OCI-LY1 (cell line): ENCODE results near the gene GRPEL1.

Experiments used
- H2AFZ ChIP-seq: fragments of 200-600 bp; sonication (generic), shearing (Covaris generic); 2 replicates; pipeline ENCODE4 v1.6.0; 2014; ENCODE audit warnings: antibody characterized with exemption, mild to moderate bottlenecking, low read length
- H3F3A ChIP-seq: fragments of 200-600 bp; sonication (generic), shearing (Covaris generic); 2 replicates; pipeline ENCODE4 v1.6.0; 2014; ENCODE audit warnings: mild to moderate bottlenecking, antibody characterized with exemption, low read length, moderate library complexity; ENCODE audit not compliant: insufficient read depth
- H3K27ac ChIP-seq: fragments of 200-600 bp; sonication (generic); 2 replicates; pipeline ENCODE4 v1.5.1; 2014; ENCODE audit warnings: low read length, mixed run types, mild to moderate bottlenecking, low read depth; ENCODE audit not compliant: poor library complexity, severe bottlenecking
- H3K27me3 ChIP-seq: fragments of 200-600 bp; sonication (generic); 2 replicates; pipeline ENCODE4 v1.6.0; 2014; ENCODE audit warnings: antibody characterized with exemption, mild to moderate bottlenecking, low read length, moderate library complexity; ENCODE audit not compliant: insufficient read depth
- H3K36me3 ChIP-seq: fragments of 200-600 bp; sonication (generic); 2 replicates; pipeline ENCODE4 v1.6.1; 2014; ENCODE audit warnings: mild to moderate bottlenecking, antibody characterized with exemption, low read length, moderate library complexity, mixed read lengths; ENCODE audit not compliant: insufficient read depth
- H3K4me1 ChIP-seq: fragments of 200-600 bp; sonication (generic); 2 replicates; pipeline ENCODE4 v1.5.1; 2014; ENCODE audit warnings: mild to moderate bottlenecking, low read length, moderate library complexity; ENCODE audit not compliant: insufficient read depth, severe bottlenecking
- H3K4me2 ChIP-seq: fragments of 200-600 bp; sonication (generic), shearing (Covaris generic); 2 replicates; pipeline ENCODE4 v1.6.1; 2014; ENCODE audit warnings: low read length
- H3K4me3 ChIP-seq: fragments of 200-600 bp; sonication (generic); 2 replicates; pipeline ENCODE4 v1.5.1; 2014; ENCODE audit warnings: low read length, low read depth, mild to moderate bottlenecking, mixed read lengths; ENCODE audit not compliant: poor library complexity, severe bottlenecking
- H3K79me2 ChIP-seq: fragments of 200-600 bp; shearing (Covaris generic); 2 replicates; pipeline ENCODE4 v1.6.1; 2016; ENCODE audit warnings: mixed run types, low read length, mixed read lengths; ENCODE audit not compliant: insufficient read depth
- H3K9ac ChIP-seq: fragments of 200-600 bp; sonication (generic), shearing (Covaris generic); 2 replicates; pipeline ENCODE4 v1.6.1; 2014; ENCODE audit warnings: mild to moderate bottlenecking, low read length, mixed read lengths
- H3K9me2 ChIP-seq: fragments of 200-600 bp; sonication (generic), shearing (Covaris generic); 2 replicates; pipeline ENCODE4 v1.6.1; 2014; ENCODE audit warnings: low read depth, mild to moderate bottlenecking, low read length, mixed read lengths
- H3K9me3 ChIP-seq: fragments of 200-600 bp; shearing (Covaris generic); 2 replicates; pipeline ENCODE4 v1.6.1; 2014; ENCODE audit warnings: low read length, mixed read lengths
- H4K20me1 ChIP-seq: fragments of 200-600 bp; sonication (generic), shearing (Covaris generic); 2 replicates; pipeline ENCODE4 v1.6.0; 2016; ENCODE audit warnings: mild to moderate bottlenecking, low read length; ENCODE audit not compliant: insufficient read depth
- EZH2 ChIP-seq: fragments of 200-600 bp; sonication (generic), shearing (Covaris generic); IDR thresholded peaks from 2 replicates; pipeline ENCODE4 v1.8.0; 2017; ENCODE audit warnings: borderline replicate concordance, mixed run types, mild to moderate bottlenecking, antibody characterized with exemption, low read length, moderate library complexity, mixed read lengths
- TF ChIP-seq, protein P1 (sequence below): fragments of 200-600 bp; sonication (generic), shearing (Covaris generic); IDR thresholded peaks from 2 replicates; pipeline ENCODE4 v1.5.1; 2017; ENCODE audit warnings: mild to moderate bottlenecking, antibody characterized with exemption, low read length, moderate library complexity, mixed read lengths

GRPEL1 gene

DNA sequence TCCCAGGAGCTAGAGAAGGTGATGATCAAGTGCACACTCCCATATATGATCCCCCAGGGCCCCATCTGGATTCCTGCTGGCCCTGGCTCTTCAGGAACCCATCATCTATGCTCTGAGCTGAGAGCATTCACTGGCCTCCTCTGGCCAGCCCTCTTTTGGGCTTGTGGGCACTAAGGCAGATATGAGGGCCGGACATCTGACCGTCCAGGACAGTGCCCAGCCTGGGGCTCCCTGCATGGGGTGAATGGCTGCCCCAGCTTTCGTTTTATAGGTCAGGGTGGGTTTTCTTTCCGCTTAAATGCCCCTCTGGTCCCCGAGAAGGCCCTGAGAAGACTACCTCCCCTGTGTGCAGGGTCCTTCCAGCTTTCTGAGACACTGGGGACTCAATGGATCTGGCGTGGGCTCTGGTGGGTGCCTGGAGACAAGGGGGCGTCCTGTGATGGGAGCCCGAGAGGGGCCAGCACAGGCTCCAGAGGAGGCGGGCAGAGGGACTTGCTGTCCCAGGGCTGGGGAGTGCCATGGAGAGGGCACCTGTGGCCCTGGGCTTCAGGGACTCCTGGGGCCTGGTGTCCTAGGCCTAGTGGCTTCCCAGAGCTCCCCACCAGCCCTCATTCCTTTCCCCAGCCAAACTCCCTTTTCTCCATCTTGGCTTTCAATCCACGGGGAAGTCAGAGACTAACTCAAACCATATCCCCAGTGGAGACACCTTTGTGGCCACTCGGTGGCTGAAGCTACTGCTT lies 39.5 kb upstream of the GRPEL1 start:
- Histone ChIP-seq H3K9me2 (no peaks in the 10 kb centered on the region), H3K27me3 (no peaks in the 10 kb centered on the region), H3K36me3 (no peaks in the 10 kb centered on the region), H3K4me2 (no peak overlapping the region), H3K4me3 (no peak overlapping the region), H3K4me1 (peaks cover 7% of the 10 kb centered on the region), H2AFZ (no peak overlapping the region), H3K9ac (no peak overlapping the region), H3K9me3 (no peaks in the 10 kb centered on the region), H3F3A (no peaks in the 10 kb centered on the region), H4K20me1 (no peaks in the 10 kb centered on the region), H3K27ac (no peak overlapping the region), H3K79me2 (no peaks in the 10 kb centered on the region)
- no peak for TF ChIP-seq EZH2
- TF ChIP-seq, protein P1, sequence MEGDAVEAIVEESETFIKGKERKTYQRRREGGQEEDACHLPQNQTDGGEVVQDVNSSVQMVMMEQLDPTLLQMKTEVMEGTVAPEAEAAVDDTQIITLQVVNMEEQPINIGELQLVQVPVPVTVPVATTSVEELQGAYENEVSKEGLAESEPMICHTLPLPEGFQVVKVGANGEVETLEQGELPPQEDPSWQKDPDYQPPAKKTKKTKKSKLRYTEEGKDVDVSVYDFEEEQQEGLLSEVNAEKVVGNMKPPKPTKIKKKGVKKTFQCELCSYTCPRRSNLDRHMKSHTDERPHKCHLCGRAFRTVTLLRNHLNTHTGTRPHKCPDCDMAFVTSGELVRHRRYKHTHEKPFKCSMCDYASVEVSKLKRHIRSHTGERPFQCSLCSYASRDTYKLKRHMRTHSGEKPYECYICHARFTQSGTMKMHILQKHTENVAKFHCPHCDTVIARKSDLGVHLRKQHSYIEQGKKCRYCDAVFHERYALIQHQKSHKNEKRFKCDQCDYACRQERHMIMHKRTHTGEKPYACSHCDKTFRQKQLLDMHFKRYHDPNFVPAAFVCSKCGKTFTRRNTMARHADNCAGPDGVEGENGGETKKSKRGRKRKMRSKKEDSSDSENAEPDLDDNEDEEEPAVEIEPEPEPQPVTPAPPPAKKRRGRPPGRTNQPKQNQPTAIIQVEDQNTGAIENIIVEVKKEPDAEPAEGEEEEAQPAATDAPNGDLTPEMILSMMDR, result no peak

- TF ChIP-seq, protein P1, result no peak
- TF ChIP-seq EZH2, result no peak
- no peaks in the 10 kb centered on the region for H3K36me3 ChIP-seq
Measured at GRCh38 chr4:7105276-7105675, 37.4 kb upstream of the GRPEL1 start.

GRCh38 chr4:7104366-7105031 lies 36.6 kb upstream of the GRPEL1 start:
- no peak overlapping the region for H3K9ac ChIP-seq
- no peaks in the 10 kb centered on the region for H3F3A ChIP-seq
- H3K9me3 ChIP-seq, result no peaks in the 10 kb centered on the region
- peaks cover 13% of the 10 kb centered on the region for H3K4me1 ChIP-seq
- no peak overlapping the region for H3K4me2 ChIP-seq
- H3K79me2 ChIP-seq, result no peaks in the 10 kb centered on the region
- H4K20me1 ChIP-seq, result no peaks in the 10 kb centered on the region
- no peaks in the 10 kb centered on the region for H3K27me3 ChIP-seq
- no peaks in the 10 kb centered on the region for H3K36me3 ChIP-seq
- H3K4me3 ChIP-seq, result no peak overlapping the region
- no peak overlapping the region for H2AFZ ChIP-seq
- TF ChIP-seq, protein P1, result no peak
- no peak for TF ChIP-seq EZH2
- H3K9me2 ChIP-seq, result no peaks in the 10 kb centered on the region
- no peak overlapping the region for H3K27ac ChIP-seq

More at GRCh38 chr4:7105276-7105675, 37.4 kb upstream of the GRPEL1 start:
- Histone ChIP-seq H3K9ac (no peak overlapping the region), H3K4me1 (peaks cover 13% of the 10 kb centered on the region), H3K79me2 (no peaks in the 10 kb centered on the region), H3K9me3 (no peaks in the 10 kb centered on the region), H3K27ac (no peak overlapping the region), H3K4me2 (no peak overlapping the region), H3K27me3 (no peaks in the 10 kb centered on the region), H3K9me2 (no peaks in the 10 kb centered on the region), H2AFZ (no peak overlapping the region), H3K4me3 (no peak overlapping the region), H3F3A (no peaks in the 10 kb centered on the region), H4K20me1 (no peaks in the 10 kb centered on the region)
